OCI-M1 (cell line): ENCODE results near the gene NUP214.
A peak's percentile ranks its signal among the peaks of the same experiment; 100 is the strongest.
"Not testable (repeated sequence)": the region's sequence is repeated elsewhere in the genome, so short reads cannot be mapped to it uniquely, and the experiment has no call there.

Experiments
- DNase-seq: peaks from one replicate; lab custom pipeline; 2025; lab: John Stamatoyannopoulos, UW

The NUP214 gene

GRCh38 chr9:131096269-131097125 is 28.9 kb upstream of the NUP214 start, which contains the start of gene AIF1L:
TSS of gene AIF1L (plus strand) at chr9:131096531. CDS start at chr9:131096630, 99 bp downstream.
- DNase-seq: peak; percentile 9

GRCh38 chr9:131097126-131097947 is 28.0 kb upstream of the NUP214 start:
- DNase-seq: no peak

GRCh38 chr9:131097948-131098278 is 27.5 kb upstream of the NUP214 start:
- no peak for DNase-seq

- DNase-seq: no peak
Observed at GRCh38 chr9:131098391-131099101, 26.8 kb upstream of the NUP214 start.

- peak; percentile 7 for DNase-seq
Observed at GRCh38 chr9:131099102-131099606, 26.2 kb upstream of the NUP214 start.

GRCh38 chr9:131099845-131100244 is 25.5 kb upstream of the NUP214 start:
- DNase-seq: not testable (repeated sequence)

GRCh38 chr9:131100445-131100844 is 24.9 kb upstream of the NUP214 start:
- no peak for DNase-seq

- DNase-seq: no peak
Observed at GRCh38 chr9:131101207-131101964, 24.0 kb upstream of the NUP214 start.

GRCh38 chr9:131103024-131103423 is 22.4 kb upstream of the NUP214 start:
- DNase-seq: no peak

GRCh38 chr9:131103535-131103934 is 21.9 kb upstream of the NUP214 start:
- no peak for DNase-seq

GRCh38 chr9:131104016-131104740 is 21.2 kb upstream of the NUP214 start:
- no peak for DNase-seq

- DNase-seq: no peak
Observed at GRCh38 chr9:131105952-131106351, 19.4 kb upstream of the NUP214 start.

GRCh38 chr9:131107760-131108159 is 17.6 kb upstream of the NUP214 start:
- no peak for DNase-seq

GRCh38 chr9:131111186-131111853 is 14.1 kb upstream of the NUP214 start:
- no peak for DNase-seq

- DNase-seq: no peak
Observed at GRCh38 chr9:131111854-131112311, 13.5 kb upstream of the NUP214 start.

- DNase-seq: no peak
Observed at GRCh38 chr9:131112374-131113154, 12.8 kb upstream of the NUP214 start.

GRCh38 chr9:131113655-131114054 is 11.7 kb upstream of the NUP214 start:
- DNase-seq: no peak

GRCh38 chr9:131114084-131114535 is 11.3 kb upstream of the NUP214 start:
- no peak for DNase-seq

GRCh38 chr9:131115360-131115742 is 10.0 kb upstream of the NUP214 start:
- DNase-seq: not testable (repeated sequence)
